ENCODE results near the gene BPIFB6.

- TF ChIP-seq CTCF (IDR thresholded peaks at IDR 0.05 in 2 of 3, conservative IDR thresholded peaks at IDR 0.05 in 1 of 3; ENCODE audit: control insufficient read depth in 2 of 3, extremely low read depth in 1 of 3, insufficient read depth in 1 of 3, low read depth in 3 of 3, low read length in 3 of 3), result no peak
- no peak for TF ChIP-seq ZSCAN29 (IDR thresholded peaks at IDR 0.05)
- TF ChIP-seq CEBPB (IDR thresholded peaks at IDR 0.05; ENCODE audit: borderline replicate concordance in 1 of 2, low read depth in 2 of 2, low read length in 2 of 2), result no peak
- no peak for TF ChIP-seq MYC (IDR thresholded peaks at IDR 0.05; ENCODE audit: insufficient read depth, insufficient read length, insufficient replicate concordance, low read length, severe bottlenecking)
- no peak for TF ChIP-seq KDM1A (IDR thresholded peaks at IDR 0.05; ENCODE audit: borderline replicate concordance)
- TF ChIP-seq ZNF274 (IDR thresholded peaks at IDR 0.05; ENCODE audit: insufficient read depth, insufficient read length), result no peak
- TF ChIP-seq YY1 (IDR thresholded peaks at IDR 0.05; ENCODE audit: low read depth, low read length), result no peak
- no peak for TF ChIP-seq POLR2A (IDR thresholded peaks at IDR 0.05; ENCODE audit: low read depth, low read length)
- TF ChIP-seq PRDM15 (CRISPR knock-in tag; IDR thresholded peaks at IDR 0.05), result no peak
Observed at GRCh38 chr20:32997431-32997830, 34.0 kb upstream of the BPIFB6 start.

Data from GM12878 (cell line).